H1 (cell line): ENCODE measurements around the gene MYBL2. TPM values are rescaled to one million over a fixed set of nuclear protein-coding genes. Genes with fewer than 3 reads are reported as not detected.

Experiments used
- CTCF ChIA-PET: fragments of 300-600 bp; sonication (Branson Sonifier 250); formaldehyde crosslinking; loops from one replicate; lab custom pipeline; 2021; ENCODE audit not compliant: partially characterized antibody; lab: Charles Lee
- POLR2A ChIA-PET: fragments of 300-600 bp; sonication (Branson Sonifier 250); formaldehyde crosslinking; loops from one replicate; lab custom pipeline; 2021; ENCODE audit warnings: inconsistent platforms; ENCODE audit not compliant: partially characterized antibody; lab: Charles Lee
- DNase-seq, 2 experiments: peaks; one replicate each; pipeline versions ENCODE4 v3.0.0 to v3.0.0-alpha.2; 2010 to 2022; ENCODE audit warnings: low spot score in 2 of 2, low read depth in 1 of 2, mixed read lengths in 1 of 2
- FAIRE-seq: peaks from 2 replicates; lab custom pipeline; 2011; peaks lifted over from hg19 to GRCh38; lab: Jason Lieb, UNC
- H2AFZ ChIP-seq: 2 replicates; pipeline ENCODE4 v1.8.1; 2012; ENCODE audit warnings: low read length, inconsistent platforms
- H2AK5ac ChIP-seq: 2 replicates; pipeline ENCODE4 v1.6.1; 2013; ENCODE audit warnings: low read depth, low read length
- H2BK120ac ChIP-seq: replicated peaks from 2 replicates; pipeline ENCODE3; 2013; ENCODE audit warnings: low read depth, low read length, inconsistent platforms
- H2BK12ac ChIP-seq: 2 replicates; pipeline ENCODE4 v1.6.1; 2013; ENCODE audit warnings: low read depth, low read length
- H2BK15ac ChIP-seq: 2 replicates; pipeline ENCODE4 v1.6.1; 2013; ENCODE audit warnings: low read length
- H2BK20ac ChIP-seq: 2 replicates; pipeline ENCODE4 v1.6.1; 2013; ENCODE audit warnings: low read length
- H2BK5ac ChIP-seq: 2 replicates; pipeline ENCODE4 v1.6.1; 2013; ENCODE audit warnings: low read depth, low read length
- H3K14ac ChIP-seq: 2 replicates; pipeline ENCODE4 v1.6.1; 2013; ENCODE audit warnings: inconsistent platforms; ENCODE audit not compliant: insufficient read length
- H3K18ac ChIP-seq: 2 replicates; pipeline ENCODE4 v1.6.1; 2013; ENCODE audit warnings: low read length; ENCODE audit errors: extremely low read depth
- H3K23ac ChIP-seq: 2 replicates; pipeline ENCODE4 v1.6.1; 2013; ENCODE audit warnings: inconsistent platforms; ENCODE audit not compliant: insufficient read length
- H3K23me2 ChIP-seq: 2 replicates; pipeline ENCODE4 v1.6.1; 2013; ENCODE audit warnings: low read depth, low read length
- H3K27ac ChIP-seq: 2 replicates; pipeline ENCODE4 v1.6.1; 2011; ENCODE audit warnings: low read depth, low read length, inconsistent platforms
- H3K27me3 ChIP-seq, 4 experiments: replicated peaks in 1 of 4; 1 replicate in 1 of 4; 2 replicates in 3 of 4; pipeline versions ENCODE4 v1.6.1 to v1.8.1; 2011 to 2013; ENCODE audit warnings: low read length in 3 of 4, mild to moderate bottlenecking in 3 of 4, inconsistent platforms in 2 of 4, mixed read lengths in 2 of 4, moderate library complexity in 1 of 4; ENCODE audit not compliant: control insufficient read depth in 3 of 4, insufficient read depth in 3 of 4; ENCODE audit errors: extremely low read depth in 1 of 4
- H3K36me3 ChIP-seq, 4 experiments: 2 replicates each; pipeline versions ENCODE4 v1.6.1 to v1.8.1; 2011 to 2013; ENCODE audit warnings: mild to moderate bottlenecking in 4 of 4, low read length in 3 of 4, moderate library complexity in 2 of 4, control low read depth in 1 of 4, inconsistent platforms in 1 of 4; ENCODE audit not compliant: insufficient read depth in 4 of 4, control insufficient read depth in 2 of 4
- H3K4ac ChIP-seq: replicated peaks from 2 replicates; pipeline ENCODE3; 2013; ENCODE audit warnings: low read length, low read depth, mixed read lengths, inconsistent platforms; ENCODE audit not compliant: insufficient read length
- H3K4me1 ChIP-seq, 4 experiments: replicated peaks in 1 of 4; 1 replicate in 1 of 4; 2 replicates in 3 of 4; pipeline versions ENCODE4 v1.6.1 to v1.8.1; 2011 to 2013; ENCODE audit warnings: low read length in 3 of 4, inconsistent platforms in 2 of 4, mixed read lengths in 1 of 4; ENCODE audit not compliant: insufficient read depth in 4 of 4, control insufficient read depth in 3 of 4
- H3K4me2 ChIP-seq, 2 experiments: 2 replicates each; pipeline versions ENCODE4 v1.6.1 to v1.8.1; 2011 to 2013; ENCODE audit warnings: low read depth in 2 of 2, low read length in 2 of 2, control low read depth in 1 of 2, inconsistent platforms in 1 of 2, mild to moderate bottlenecking in 1 of 2; ENCODE audit not compliant: insufficient read depth in 1 of 2
- H3K4me3 ChIP-seq, 4 experiments: fragments of 200-600, 300-600 bp in 1 of 4; sonication (generic), shearing (Covaris generic), sonication (Bioruptor Twin) in 1 of 4; 2 replicates each; pipeline versions ENCODE4 v1.5.1 to v1.8.1; 2011 to 2016; ENCODE audit warnings: low read length in 4 of 4, low read depth in 3 of 4, control low read depth in 2 of 4, inconsistent platforms in 2 of 4, mild to moderate bottlenecking in 2 of 4, mixed read lengths in 1 of 4, moderate library complexity in 1 of 4; ENCODE audit not compliant: insufficient read depth in 2 of 4; ENCODE audit errors: extremely low read depth in 1 of 4
- H3K56ac ChIP-seq: replicated peaks from 2 replicates; pipeline ENCODE3; 2013; ENCODE audit warnings: low read depth, mild to moderate bottlenecking, mixed read lengths, low read length, inconsistent platforms; ENCODE audit not compliant: insufficient read length
- H3K79me1 ChIP-seq: 2 replicates; pipeline ENCODE4 v1.6.1; 2013; ENCODE audit warnings: low read depth, low read length, control low read depth
- H3K79me2 ChIP-seq, 2 experiments: 2 replicates each; pipeline versions ENCODE4 v1.6.1 to v1.8.1; 2012 to 2013; ENCODE audit warnings: low read length in 2 of 2, mild to moderate bottlenecking in 2 of 2, inconsistent platforms in 1 of 2; ENCODE audit not compliant: insufficient read depth in 2 of 2, control insufficient read depth in 1 of 2
- H3K9ac ChIP-seq, 4 experiments: replicated peaks in 1 of 4; 1 replicate in 1 of 4; 2 replicates in 3 of 4; pipeline versions ENCODE4 v1.6.1 to v1.8.1; 2011 to 2013; ENCODE audit warnings: low read depth in 3 of 4, low read length in 3 of 4, control low read depth in 2 of 4, mild to moderate bottlenecking in 2 of 4, moderate library complexity in 2 of 4, inconsistent platforms in 1 of 4; ENCODE audit errors: extremely low read depth in 1 of 4
- H3K9me3 ChIP-seq, 2 experiments: 2 replicates each; pipeline versions ENCODE4 v1.6.1 to v1.8.1; 2012 to 2013; ENCODE audit warnings: mild to moderate bottlenecking in 2 of 2, moderate library complexity in 2 of 2, control low read depth in 1 of 2, inconsistent platforms in 1 of 2, low read depth in 1 of 2, low read length in 1 of 2, mixed read lengths in 1 of 2; ENCODE audit not compliant: insufficient read depth in 2 of 2
- H4K20me1 ChIP-seq, 2 experiments: replicated peaks in 1 of 2; 2 replicates each; pipeline versions ENCODE3 to v1.8.1; 2011 to 2013; ENCODE audit warnings: inconsistent platforms in 2 of 2, low read length in 2 of 2, mild to moderate bottlenecking in 1 of 2; ENCODE audit not compliant: insufficient read depth in 2 of 2, control insufficient read depth in 1 of 2
- H4K5ac ChIP-seq: 2 replicates; pipeline ENCODE4 v1.6.1; 2013; ENCODE audit warnings: low read length, low read depth, mixed read lengths, inconsistent platforms; ENCODE audit not compliant: insufficient read length
- H4K8ac ChIP-seq: 2 replicates; pipeline ENCODE4 v1.8.0; 2013; ENCODE audit warnings: mild to moderate bottlenecking, moderate library complexity, low read length, inconsistent platforms; ENCODE audit not compliant: insufficient read depth; ENCODE audit errors: extremely low read depth
- H4K91ac ChIP-seq: replicated peaks from 2 replicates; pipeline ENCODE3; 2013; ENCODE audit warnings: low read length, mixed read lengths, inconsistent platforms; ENCODE audit not compliant: insufficient read length
- CHD2 ChIP-seq: IDR thresholded peaks from 2 replicates; pipeline ENCODE4 v1.6.1; 2012; ENCODE audit warnings: low read length, improper control_type of control experiment
- CREB1 ChIP-seq: IDR thresholded peaks from 2 replicates; pipeline ENCODE4 v1.6.1; 2012; ENCODE audit warnings: inconsistent platforms
- FOSL1 ChIP-seq: IDR thresholded peaks from 2 replicates; pipeline ENCODE4 v1.6.1; 2011; ENCODE audit warnings: mild to moderate bottlenecking, low read depth, low read length, moderate library complexity; ENCODE audit not compliant: insufficient read depth
- GABPA ChIP-seq: IDR thresholded peaks from 2 replicates; pipeline ENCODE4 v1.6.1; 2011; ENCODE audit warnings: mild to moderate bottlenecking, low read length, moderate library complexity, borderline replicate concordance; ENCODE audit not compliant: insufficient read depth
- KDM4A ChIP-seq: IDR thresholded peaks from one replicate; pipeline ENCODE4 v1.7.1; 2012; ENCODE audit warnings: low read depth, mild to moderate bottlenecking, moderate library complexity, low read length, inconsistent platforms; ENCODE audit not compliant: severe bottlenecking
- KDM5A ChIP-seq: fragments of 200-600 bp; IDR thresholded peaks from 2 replicates; pipeline ENCODE4 v1.7.1; 2012; ENCODE audit warnings: mild to moderate bottlenecking, low read length, inconsistent platforms, mixed read lengths
- NANOG ChIP-seq: IDR thresholded peaks from 2 replicates; pipeline ENCODE4 v1.6.1; 2011; ENCODE audit warnings: low read length, low read depth, mild to moderate bottlenecking, inconsistent platforms; ENCODE audit not compliant: insufficient read depth, poor library complexity, severe bottlenecking
- PHF8 ChIP-seq: fragments of 200-600 bp; sonication (generic); conservative IDR thresholded peaks from 2 replicates; pipeline ENCODE4 v1.7.1; 2012; ENCODE audit warnings: low read depth, mild to moderate bottlenecking, inconsistent platforms, low read length, moderate library complexity
- POLR2A ChIP-seq, 2 experiments: IDR thresholded peaks; 1 replicate in 1 of 2; 2 replicates in 1 of 2; pipeline ENCODE4 v1.6.1; 2011; ENCODE audit warnings: low read depth in 2 of 2, low read length in 2 of 2, mild to moderate bottlenecking in 2 of 2; ENCODE audit errors: control extremely low read depth in 1 of 2
- RXRA ChIP-seq: IDR thresholded peaks from 2 replicates; pipeline ENCODE4 v1.6.1; 2011; ENCODE audit warnings: low read depth, mild to moderate bottlenecking, low read length, moderate library complexity; ENCODE audit not compliant: insufficient read depth
- TEAD4 ChIP-seq: IDR thresholded peaks from 2 replicates; pipeline ENCODE4 v1.6.1; 2012; ENCODE audit warnings: low read depth, low read length, inconsistent platforms, mixed read lengths
- WGBS, 2 experiments: shearing (Covaris generic) in 1 of 2; methylation state at CpG; one replicate each; pipeline versions ENCODE4 v1.1.6 to v1.1.7; 2013 to 2015; ENCODE audit warnings: low lambda C conversion rate in 2 of 2, mixed read lengths in 2 of 2, inconsistent platforms in 1 of 2, low coverage in 1 of 2, missing lambda C conversion rate in 1 of 2; ENCODE audit not compliant: insufficient replicate concordance in 2 of 2, insufficient coverage in 1 of 2, insufficient read length in 1 of 2; ENCODE audit errors: extremely low coverage in 1 of 2, missing lambda C conversion rate in 1 of 2; 5-methylcytosine and 5-hydroxymethylcytosine counted together
- polyA plus RNA-seq, 7 experiments: library from polyadenylated mRNA; depleted of rRNA in 3 of 7; stranded (reverse) in 5 of 7; unstranded in 2 of 7; fragments of >200 nt in 5 of 7; fragments of 200-250 nt in 2 of 7; gene quantifications; 1 replicate in 5 of 7; 2 replicates in 1 of 7; 4 replicates in 1 of 7; pipeline versions ENCODE4 v1.2.1 to v1.2.3, GENCODE V29; 2011 to 2013; ENCODE audit warnings: missing spikeins in 2 of 7, mixed read lengths in 2 of 7
- total RNA-seq: library from RNA; stranded (reverse); fragmentation: NEBNext Ultra II Directional; extraction: Animal tissue kit (Norgen Biotek cat#: 25700); gene quantifications from 2 replicates; pipeline ENCODE4 v1.2.1, GENCODE V29; 2021

MYBL2 gene
- total and polyA plus RNA-seq, 2 of the 8 experiments (the other 6 are each of a cell fraction or from before 2014, with no cell fraction given): 75.3 to 207 TPM

DNA sequence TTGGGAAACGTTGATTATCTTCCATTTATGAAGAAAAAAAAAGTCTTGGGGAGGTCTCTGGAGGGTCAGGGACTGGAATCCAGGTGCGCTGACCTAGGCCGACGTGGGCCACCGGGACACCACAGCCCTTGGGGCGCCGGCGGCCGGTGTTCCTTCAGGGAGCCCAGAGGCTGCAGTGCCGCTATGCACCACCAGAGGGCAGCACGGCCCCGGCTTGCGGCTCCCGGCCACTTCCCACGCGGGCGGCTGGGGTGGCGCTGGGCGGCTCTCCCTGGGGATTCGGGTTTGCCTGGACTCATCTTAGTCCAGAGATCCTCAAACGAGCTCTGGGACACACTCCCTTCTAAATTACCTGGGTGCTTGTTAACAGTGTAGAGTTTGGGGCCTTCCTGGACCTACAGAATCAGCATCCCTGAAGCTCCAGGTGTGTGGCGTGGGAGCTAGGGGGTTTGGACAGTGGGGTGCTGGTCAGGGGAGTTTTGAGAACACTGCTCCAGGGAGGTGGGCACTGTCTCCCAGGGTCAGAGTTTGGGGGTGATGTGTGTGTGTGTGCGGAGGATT, 82.9 kb downstream of the MYBL2 start:
- H3K27ac ChIP-seq: no peak overlapping the region
- no peak overlapping the region for H4K5ac ChIP-seq
- FAIRE-seq (no peak), DNase-seq (peak; percentile 53 to 100)
- ChIA-PET CTCF (interaction anchor here (0.6 to 3.6 kb wide), 36 partner anchors 8 to 342 kb away, joined by 3 to 26 read pairs (median 4); no protein-coding TSS in a partner anchor), POLR2A (interaction anchor here (0.7 kb wide), 1 partner anchor 282 kb away, joined by 3 read pairs; no protein-coding TSS in a partner anchor)
- no peak overlapping the region for H3K23ac ChIP-seq
- no peaks in the 10 kb centered on the region for H3K27me3 ChIP-seq
- no peak overlapping the region for H3K9ac ChIP-seq
- no peaks in the 10 kb centered on the region for H3K9me3 ChIP-seq
- H3K4me2 ChIP-seq: no peak overlapping the region
- H2BK15ac ChIP-seq: peak overlapping the region; percentile 46; the same call in 1 of the 2 replicates
- no peak overlapping the region for H3K56ac ChIP-seq
- H3K79me1 ChIP-seq: no peaks in the 10 kb centered on the region
- H4K91ac ChIP-seq: no peak overlapping the region
- peaks cover 0 to 4% (median 1%) of the 10 kb centered on the region in 4 experiments; a peak in 2 of 7 replicates for H3K4me1 ChIP-seq
- peak overlapping the region; percentile 28 for H4K8ac ChIP-seq
- no peak overlapping the region for H2AK5ac ChIP-seq
- WGBS, 2 experiments: 20% methylated on average over 23 of the region's 23 CpGs; no CpG with 5 or more reads in 1 of the 2 experiments
- H3K23me2 ChIP-seq: no peaks in the 10 kb centered on the region
- no peak overlapping the region for H3K4me3 ChIP-seq
- no peak overlapping the region for H2BK12ac ChIP-seq
- no peak overlapping the region for H3K4ac ChIP-seq
- no peaks in the 10 kb centered on the region for H4K20me1 ChIP-seq
- H3K79me2 ChIP-seq: no peaks in the 10 kb centered on the region
- H2BK5ac ChIP-seq: no peak overlapping the region
- peak overlapping the region; percentile 70; the same call in 1 of the 2 replicates for H2AFZ ChIP-seq
- H3K36me3 ChIP-seq: no peaks in the 10 kb centered on the region
- no peak overlapping the region for H2BK120ac ChIP-seq
- H2BK20ac ChIP-seq: 0 out of 2 replicates have a peak overlapping the region, but pooled peaks have one; percentile 72
- H3K18ac ChIP-seq: no peak overlapping the region
- no peak overlapping the region for H3K14ac ChIP-seq
- TF ChIP-seq GABPA (peak; percentile 53; the same call in 1 of the 2 replicates), FOSL1 (no peak), POLR2A (IDR thresholded peaks at IDR 0.05; ENCODE audit: control extremely low read depth in 1 of 2, low read depth in 2 of 2, low read length in 2 of 2) (no peak), NANOG (no peak), PHF8 (no peak), KDM4A (no peak), CREB1 (no peak), CHD2 (no peak), RXRA (no peak), KDM5A (no peak), TEAD4 (peak; percentile 33; the same call in 1 of the 2 replicates)
